Middle frontal gyrus (tissue), 1 donor: Measurements from ENCODE around the gene NEAT1.

Source experiments
- DNase-seq: peaks from one replicate; pipeline ENCODE4 v3.0.0-alpha.2; 2015; ENCODE audit warnings: low spot score; ENCODE audit errors: extremely low spot score

Gene NEAT1

DNA sequence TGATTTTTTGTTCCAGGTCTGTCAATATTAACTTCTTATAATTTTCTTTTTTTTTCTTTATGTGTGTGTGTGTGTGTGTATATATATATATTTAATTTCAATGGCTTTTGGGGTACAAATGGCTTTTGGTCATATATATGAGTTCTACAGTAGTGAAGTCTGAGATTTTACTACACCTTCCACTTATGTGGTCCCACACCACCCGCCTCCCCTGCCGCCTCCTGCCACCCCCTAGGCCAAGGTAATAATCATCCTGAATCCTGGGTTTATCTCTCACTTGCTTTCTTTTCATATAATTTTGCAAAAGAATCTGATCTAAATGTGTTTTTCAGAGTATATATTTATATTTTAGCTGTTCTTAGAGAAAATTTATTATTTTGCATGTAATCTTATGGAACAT lies 11.1 kb downstream of the NEAT1 start:
- DNase-seq = no peak

DNA sequence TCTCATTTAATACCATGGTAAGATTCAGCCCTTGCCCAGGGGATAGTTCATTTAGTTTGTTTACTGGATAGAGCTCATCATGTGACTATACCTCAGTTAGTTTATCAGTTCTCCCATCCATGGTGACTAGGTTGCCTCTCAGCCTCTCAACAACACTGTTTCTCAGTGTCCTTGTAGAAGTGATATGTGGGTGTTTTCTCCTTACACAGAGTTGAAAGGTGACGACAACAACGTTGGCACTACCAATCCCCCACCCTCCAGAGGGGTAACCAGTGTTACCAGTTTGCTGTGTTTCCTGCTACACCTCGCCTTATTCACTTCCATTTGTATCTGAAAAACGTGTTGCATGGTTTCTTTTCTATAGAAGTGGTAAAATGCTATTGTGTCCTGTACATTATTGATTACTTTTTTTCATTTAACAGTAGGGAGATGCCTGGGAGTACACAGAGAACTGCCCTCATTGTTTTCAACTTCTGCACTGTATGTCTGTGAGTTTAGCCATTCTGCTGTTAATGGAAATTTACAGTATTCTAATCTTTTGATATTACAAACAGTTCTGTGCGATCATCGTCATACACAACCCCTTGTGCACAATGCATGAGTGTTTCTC lies 11.6 kb downstream of the NEAT1 start:
- DNase-seq = no peak

DNA sequence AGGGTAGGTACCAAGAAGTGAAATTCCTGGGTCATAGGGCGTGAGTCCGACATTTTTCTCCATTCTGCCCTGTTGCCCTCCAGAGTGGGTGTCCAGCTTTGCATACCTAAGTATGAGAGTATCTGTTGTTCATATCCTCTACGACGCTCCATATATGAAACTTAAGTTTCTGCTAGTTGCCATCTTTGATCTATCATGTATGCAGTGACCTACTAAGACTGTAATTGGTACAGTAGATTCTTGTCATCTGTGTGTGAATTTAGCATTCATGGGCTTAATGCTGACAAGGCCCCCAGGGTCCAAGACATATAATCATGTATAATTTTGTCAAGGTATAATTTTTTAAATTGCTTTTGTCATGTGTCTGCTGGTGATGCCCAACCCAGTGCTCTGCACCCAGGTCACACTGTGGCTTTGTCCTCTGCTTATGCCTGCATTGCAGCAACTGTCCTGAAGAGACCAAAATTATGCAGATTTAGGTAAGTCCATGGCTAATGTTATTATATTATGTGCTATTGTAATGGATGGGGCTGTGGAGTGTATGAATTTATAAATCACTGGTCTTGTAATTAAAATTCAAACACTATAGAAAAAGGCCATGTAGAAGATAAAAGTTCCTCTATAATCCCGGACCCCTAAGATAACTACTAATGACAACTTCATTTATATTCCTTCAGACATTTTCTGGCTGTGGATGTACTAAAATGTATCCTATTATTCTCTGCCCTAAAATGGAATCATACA lies 12.2 kb downstream of the NEAT1 start:
- no peak for DNase-seq

DNA sequence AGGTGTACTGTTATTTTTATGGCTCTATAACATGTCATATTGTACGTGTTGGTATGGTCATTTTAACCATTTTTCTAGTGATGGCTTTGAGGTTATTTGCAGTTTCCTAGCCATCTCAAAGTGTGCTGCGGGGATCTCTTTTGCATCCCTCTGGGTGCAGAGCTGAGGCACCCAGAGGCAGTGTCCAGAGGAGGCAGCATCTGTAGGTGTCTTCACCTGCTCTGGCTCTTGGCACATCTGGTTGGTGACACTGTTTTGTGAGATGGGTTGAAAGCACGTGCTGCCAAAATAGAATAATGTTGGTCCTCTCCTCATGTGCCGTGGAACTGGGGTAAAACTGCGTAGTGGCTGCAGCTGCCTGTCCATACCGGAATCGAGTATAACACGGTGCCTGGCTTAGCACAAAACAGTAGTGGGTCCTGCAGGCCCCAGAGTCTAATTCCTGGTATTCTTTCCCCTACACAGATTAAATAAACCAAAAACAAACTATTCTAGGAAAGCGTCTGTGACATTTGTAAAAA lies 12.9 kb downstream of the NEAT1 start:
- no peak for DNase-seq

GRCh38 chr11:65435981-65436411 lies 13.4 kb downstream of the NEAT1 start:
- DNase-seq = no peak

DNA sequence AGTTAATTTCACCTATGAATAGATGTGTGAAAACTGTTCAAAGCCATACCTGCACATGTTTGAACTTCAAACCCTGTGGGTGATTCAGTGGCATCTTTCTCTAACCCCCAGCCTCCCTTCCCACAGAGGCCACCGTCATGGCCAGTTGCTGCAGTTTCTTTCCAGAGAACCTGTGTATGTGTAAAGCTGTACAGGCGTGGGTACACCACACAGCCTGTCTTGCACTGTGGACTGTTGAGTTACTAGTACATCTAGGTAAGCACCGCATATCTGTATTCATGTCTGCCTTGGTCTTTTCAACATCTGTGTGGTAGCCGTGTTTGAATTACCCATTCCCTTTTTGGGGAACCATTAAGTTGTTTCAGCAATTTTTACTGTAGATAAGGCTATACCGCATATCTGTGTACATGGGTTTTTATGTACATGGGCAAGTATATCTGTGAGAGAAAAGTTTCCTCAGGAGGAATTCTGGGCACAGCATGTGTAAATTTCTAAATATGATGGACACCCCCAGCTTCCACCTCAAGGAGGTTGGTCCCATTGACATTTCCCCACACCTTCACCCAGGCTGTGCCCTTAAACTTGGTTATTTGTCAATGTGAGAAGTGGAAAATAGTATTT lies 13.9 kb downstream of the NEAT1 start:
- no peak for DNase-seq

DNA sequence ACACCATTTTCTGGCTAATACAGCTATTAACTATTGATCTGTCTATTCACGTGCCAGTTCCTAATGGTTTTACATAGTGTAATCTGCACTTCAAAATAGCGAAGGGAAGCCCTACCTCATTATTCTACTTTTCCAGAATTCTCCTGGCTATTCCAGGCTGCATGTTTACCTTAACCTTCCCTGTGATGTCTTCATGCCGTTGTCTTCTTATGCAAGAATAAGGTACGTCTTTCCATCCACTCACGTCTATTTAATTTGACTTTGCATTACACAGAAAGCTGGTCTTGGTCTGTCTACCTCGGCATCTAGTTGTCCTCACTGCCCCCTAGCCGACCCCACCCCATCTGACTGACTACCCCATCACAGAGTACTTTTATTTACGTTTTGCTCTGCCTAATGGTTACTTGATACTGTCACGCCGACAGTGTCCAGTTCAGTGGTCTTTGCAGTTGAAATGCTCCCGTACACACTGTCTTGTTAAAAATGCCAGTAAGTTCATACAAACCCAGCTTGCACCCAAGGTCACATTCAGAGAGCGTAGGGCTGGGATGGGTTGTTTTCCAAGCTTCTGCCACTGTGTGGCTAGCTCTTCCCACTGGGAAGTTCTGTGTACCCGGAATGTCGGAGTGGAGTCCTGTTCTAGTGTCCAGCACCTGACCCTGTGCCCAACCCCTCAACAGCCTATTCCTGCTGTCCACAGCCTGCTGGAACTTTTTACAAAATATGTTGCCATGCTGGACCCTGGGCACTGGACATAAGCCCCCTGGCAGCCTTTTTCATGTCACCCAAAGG lies 15.0 kb downstream of the NEAT1 start:
- DNase-seq = no peak

- no peak for DNase-seq
Observed at GRCh38 chr11:65438257-65439151, 15.9 kb downstream of the NEAT1 start.

- DNase-seq = no peak
Observed at GRCh38 chr11:65439331-65440181, 17.0 kb downstream of the NEAT1 start.

DNA sequence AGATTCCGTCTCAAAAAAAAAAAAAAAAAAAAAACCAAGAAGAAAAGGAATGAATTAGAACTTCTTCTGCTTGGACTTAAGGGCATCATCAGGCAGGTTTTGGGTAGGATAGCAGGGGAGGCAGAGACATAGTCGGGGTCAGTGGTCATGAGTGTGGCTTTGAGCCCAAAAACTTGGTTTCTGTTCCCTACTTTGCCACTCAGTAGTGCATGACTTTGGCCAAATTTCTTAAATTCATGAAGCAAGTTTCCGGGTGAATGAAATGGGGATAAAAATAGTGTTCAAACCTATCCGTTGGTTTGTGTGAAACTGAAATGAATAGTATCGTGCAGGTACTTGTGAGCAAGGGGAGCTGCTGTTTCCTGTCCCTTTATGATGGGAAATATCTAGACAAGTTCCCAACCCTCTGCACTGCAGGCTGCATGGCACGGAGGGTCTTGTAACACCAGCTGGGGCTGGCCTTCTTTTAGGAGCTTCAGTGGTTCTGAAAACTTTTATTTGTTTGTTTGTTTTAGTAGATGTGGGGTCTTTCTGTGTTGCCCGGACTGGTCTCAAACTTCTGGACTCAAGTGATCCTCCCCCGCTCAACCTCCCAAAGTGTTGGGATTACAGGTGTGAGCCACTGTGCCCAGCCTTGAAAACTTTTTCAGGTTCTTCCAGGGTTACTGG lies 18.4 kb downstream of the NEAT1 start:
- DNase-seq = no peak

DNA sequence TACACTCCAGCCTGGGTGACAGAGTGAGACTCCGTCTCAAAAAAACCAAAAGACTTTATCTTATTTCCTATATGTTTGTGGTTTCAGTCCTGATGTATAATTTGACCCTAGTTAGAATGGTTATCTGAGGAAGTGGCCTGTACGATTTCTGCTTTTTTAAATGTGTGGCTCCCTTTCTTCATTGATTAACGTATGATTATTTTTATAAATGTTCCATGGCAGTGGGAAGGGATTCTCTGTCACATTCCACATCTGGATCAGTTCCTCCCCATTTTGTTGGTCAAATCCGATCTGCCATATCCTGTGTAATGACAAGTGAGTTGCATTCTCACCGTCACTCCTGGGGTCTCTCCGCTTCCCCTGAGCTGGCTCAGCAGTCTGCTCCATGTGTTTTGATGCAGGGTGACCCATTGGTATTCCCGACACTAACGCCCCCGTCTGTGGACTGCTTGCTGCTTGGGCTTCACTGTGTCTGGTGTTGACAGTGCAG lies 20.3 kb downstream of the NEAT1 start:
- no peak for DNase-seq

DNA sequence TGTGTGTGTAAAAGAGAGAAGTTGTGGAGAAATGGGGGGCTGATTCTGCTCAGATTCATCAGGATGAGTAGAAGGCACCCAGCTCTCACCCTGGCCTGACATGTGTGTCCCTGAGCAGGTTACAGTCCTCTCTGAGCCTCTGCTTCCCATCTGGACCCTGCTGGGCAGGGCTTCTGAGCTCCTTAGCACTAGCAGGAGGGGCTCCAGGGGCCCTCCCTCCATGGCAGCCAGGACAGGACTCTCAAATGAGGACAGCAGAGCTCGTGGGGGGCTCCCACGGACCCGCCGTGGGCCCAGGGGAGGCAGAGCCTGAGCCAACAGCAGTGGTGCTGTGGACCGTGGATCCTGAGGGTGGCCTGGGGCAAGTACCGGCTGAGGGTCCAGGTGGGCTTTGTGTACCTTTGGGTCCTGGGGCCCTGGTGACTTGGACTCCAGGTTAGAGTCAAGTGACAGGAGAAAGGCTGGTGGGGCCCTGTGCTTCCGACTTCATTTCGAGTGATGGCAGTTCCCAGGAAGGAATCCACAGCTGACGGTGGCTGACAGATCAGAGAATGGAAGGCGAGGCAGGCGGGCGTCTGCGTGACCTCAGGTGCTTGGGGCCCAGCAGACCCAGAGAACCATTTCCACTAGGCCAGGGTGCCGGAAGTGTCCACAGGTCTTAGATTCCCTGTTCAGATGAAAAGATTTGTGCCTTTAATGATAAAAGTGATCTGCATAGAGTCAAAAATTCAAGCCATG lies 21.9 kb downstream of the NEAT1 start:
- no peak for DNase-seq

- no peak for DNase-seq
Observed at GRCh38 chr11:65445101-65445603, 22.6 kb downstream of the NEAT1 start.

- no peak for DNase-seq
Observed at GRCh38 chr11:65445604-65446445, 23.2 kb downstream of the NEAT1 start.

- no peak for DNase-seq
Observed at GRCh38 chr11:65446446-65447277, 24.1 kb downstream of the NEAT1 start.

GRCh38 chr11:65448074-65448417 lies 25.4 kb downstream of the NEAT1 start:
- DNase-seq = no peak
